Measurements from ENCODE around the gene SYT12.

GRCh38 chr11:67001332-67001731 is 21.6 kb upstream of the SYT12 start:
- no peak for TF ChIP-seq CTCF (IDR thresholded peaks at IDR 0.05 in 4 of 5, conservative IDR thresholded peaks at IDR 0.05 in 1 of 5)
- no peak for TF ChIP-seq POLR2A (IDR thresholded peaks at IDR 0.05)
